NT2/D1 (cell line): ENCODE measurements around the gene STN1.
"Not testable (repeated sequence)": the region's sequence is repeated elsewhere in the genome, so short reads cannot be mapped to it uniquely, and the experiment has no call there.

ENCODE experiments used
- DNase-seq: peaks from one replicate; pipeline ENCODE4 v3.0.0-alpha.2; 2011; ENCODE audit warnings: low read depth, low spot score
- H3K27me3 ChIP-seq: 2 replicates; pipeline ENCODE4 v1.6.0; 2011; ENCODE audit warnings: mild to moderate bottlenecking; ENCODE audit not compliant: insufficient read length, insufficient read depth
- H3K36me3 ChIP-seq: 2 replicates; pipeline ENCODE4 v1.6.1; 2011; ENCODE audit warnings: mild to moderate bottlenecking, low read length, mixed read lengths; ENCODE audit not compliant: insufficient read depth, insufficient read length
- H3K4me1 ChIP-seq: 2 replicates; pipeline ENCODE4 v1.5.1; 2011; ENCODE audit not compliant: insufficient read depth, insufficient read length
- H3K4me3 ChIP-seq: 2 replicates; pipeline ENCODE4 v1.5.1; 2011; ENCODE audit warnings: low read depth; ENCODE audit not compliant: insufficient read length
- H3K9ac ChIP-seq: 2 replicates; pipeline ENCODE4 v1.6.0; 2011; ENCODE audit warnings: low read depth; ENCODE audit not compliant: insufficient read length
- H3K9me3 ChIP-seq: 2 replicates; pipeline ENCODE4 v1.5.1; 2011; ENCODE audit warnings: mild to moderate bottlenecking, low read length; ENCODE audit not compliant: insufficient read depth
- SUZ12 ChIP-seq: IDR thresholded peaks from 2 replicates; pipeline ENCODE4 v1.6.1; 2011; ENCODE audit not compliant: insufficient read length, insufficient read depth; ENCODE audit errors: extremely low read depth
- YY1 ChIP-seq: IDR thresholded peaks from 2 replicates; pipeline ENCODE4 v1.6.1; 2011; ENCODE audit not compliant: insufficient read length, insufficient read depth
- ZNF274 ChIP-seq: IDR thresholded peaks from 2 replicates; pipeline ENCODE4 v1.6.1; 2011; ENCODE audit warnings: mild to moderate bottlenecking, low read depth, low read length

Gene STN1

DNA sequence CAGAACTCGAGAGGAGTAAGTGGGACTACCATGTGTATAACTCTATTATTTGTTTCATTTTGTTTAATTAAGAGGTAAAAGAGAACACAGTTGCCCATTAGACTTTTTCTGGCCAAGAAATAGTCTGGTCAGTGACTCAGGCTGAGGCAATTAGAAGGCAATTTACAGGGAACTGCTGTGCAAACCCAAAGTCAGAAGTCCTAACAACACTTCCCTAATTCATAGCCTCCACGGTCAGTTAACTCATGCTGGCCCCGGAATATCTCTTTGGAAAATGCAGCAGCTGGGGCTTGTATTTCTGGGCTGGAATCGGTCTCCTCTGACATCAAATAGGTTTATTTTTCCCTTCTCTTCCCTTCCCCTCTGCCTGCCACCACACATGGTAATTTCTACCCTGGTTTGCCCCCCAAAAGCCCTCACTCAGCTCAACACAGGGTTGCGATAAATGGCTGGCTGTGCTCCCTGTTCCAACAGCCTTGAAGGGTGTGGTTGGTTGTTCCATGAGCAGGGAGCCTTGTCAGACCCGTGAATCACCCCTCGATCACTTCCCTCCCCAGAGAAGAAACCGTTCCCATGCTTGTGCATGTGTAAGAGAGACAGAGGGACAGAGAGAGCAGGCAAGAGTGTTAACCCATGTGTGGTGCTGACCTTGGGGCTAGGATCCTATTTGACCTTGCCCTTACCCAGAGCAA lies 68.0 kb downstream of the STN1 start:
- DNase-seq: no peak
- Histone ChIP-seq H3K9ac (no peak overlapping the region), H3K27me3 (peaks cover 20% of the 10 kb centered on the region), H3K9me3 (no peaks in the 10 kb centered on the region), H3K4me1 (peaks cover 4% of the 10 kb centered on the region), H3K4me3 (no peak overlapping the region), H3K36me3 (peaks cover 4% of the 10 kb centered on the region)
- TF ChIP-seq YY1 (no peak), SUZ12 (no peak), ZNF274 (no peak)

DNA sequence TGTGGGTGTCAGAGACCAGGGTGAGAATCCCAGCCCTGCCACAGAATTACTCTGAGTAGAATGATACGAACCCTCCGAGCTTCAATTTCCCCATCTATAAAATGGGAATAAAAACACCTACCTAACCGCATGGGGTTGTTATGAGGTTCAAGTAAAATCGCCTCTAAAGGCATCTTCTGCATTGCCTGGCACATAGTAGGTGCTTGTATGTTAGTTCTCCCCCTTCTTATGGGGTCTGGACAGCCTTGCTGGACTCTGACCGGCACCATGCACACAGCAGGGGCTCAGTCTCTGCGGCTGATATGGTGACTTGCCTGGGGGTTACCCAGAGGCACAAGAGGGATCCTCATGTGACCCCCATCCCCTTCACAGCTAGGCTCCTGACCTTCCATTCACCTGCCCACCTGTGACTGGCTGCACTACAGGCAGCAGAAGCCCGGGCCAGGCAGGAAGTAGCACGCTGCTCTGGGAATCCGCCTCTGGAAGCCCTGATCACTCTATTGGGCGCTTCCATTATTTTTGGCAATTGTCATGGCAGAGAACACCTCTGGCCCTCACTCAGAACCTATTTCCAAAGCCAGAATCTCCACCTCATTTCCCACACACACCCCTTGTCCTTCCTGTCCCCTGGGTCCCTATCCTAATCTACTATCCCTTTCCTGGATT lies 68.6 kb downstream of the STN1 start:
- no peak for DNase-seq
- Histone ChIP-seq H3K9ac (no peak overlapping the region), H3K9me3 (no peaks in the 10 kb centered on the region), H3K36me3 (peaks cover 4% of the 10 kb centered on the region), H3K4me3 (no peak overlapping the region), H3K4me1 (peaks cover 4% of the 10 kb centered on the region), H3K27me3 (peaks cover 17% of the 10 kb centered on the region)
- TF ChIP-seq ZNF274 (no peak), YY1 (no peak), SUZ12 (no peak)

DNA sequence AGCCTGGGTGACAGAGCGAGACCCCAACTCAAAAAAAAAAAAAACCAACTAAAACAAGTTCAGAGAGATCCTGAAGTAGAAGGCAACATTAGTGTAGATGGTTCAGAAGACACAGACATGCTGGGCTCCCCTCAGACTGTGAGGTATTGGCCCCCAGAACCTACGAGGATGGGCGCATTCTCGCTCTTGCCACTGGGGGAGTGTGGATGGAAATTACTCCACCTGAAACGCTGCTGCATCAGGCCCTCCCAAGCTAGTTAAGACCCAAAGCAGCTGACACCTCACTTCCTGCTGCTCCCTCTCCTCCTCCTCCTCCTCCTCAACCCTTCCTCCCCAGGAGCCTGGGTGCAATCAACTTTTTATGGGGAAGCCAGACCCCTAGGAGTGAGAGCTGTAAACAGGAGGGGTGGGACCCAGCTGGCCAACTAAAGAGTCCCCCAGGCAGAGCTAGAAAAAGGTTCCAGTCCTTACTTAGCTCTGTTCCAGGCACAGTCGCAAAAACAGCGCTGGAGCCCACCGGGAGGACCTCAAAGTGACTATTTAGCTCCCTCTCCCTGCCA lies 70.0 kb downstream of the STN1 start:
- TF ChIP-seq YY1 (no peak), SUZ12 (no peak), ZNF274 (no peak)
- Histone ChIP-seq H3K4me1 (peaks cover 2% of the 10 kb centered on the region), H3K36me3 (peaks cover 4% of the 10 kb centered on the region), H3K27me3 (peaks cover 3% of the 10 kb centered on the region), H3K4me3 (no peak overlapping the region), H3K9me3 (no peaks in the 10 kb centered on the region), H3K9ac (no peak overlapping the region)
- DNase-seq: no peak

DNA sequence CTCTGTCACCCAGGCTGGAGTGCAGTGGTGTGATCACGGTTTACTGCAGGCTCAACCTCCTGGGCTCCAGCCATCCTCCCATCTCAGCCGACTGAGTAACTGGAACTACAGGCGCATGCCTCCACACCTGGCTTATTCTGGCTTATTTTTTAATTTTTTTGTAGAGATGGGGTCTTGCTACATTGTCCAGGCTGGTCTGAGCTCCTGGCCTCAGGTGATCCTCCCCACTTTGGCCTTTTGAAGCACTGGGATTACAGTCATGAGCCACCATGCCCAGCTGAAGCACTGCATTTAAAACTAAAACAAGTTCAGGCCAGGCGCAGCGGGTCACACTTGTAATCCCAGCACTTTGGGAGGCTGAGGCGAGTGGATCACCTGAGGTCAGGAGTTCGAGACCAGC lies 70.6 kb downstream of the STN1 start:
- H3K4me1 ChIP-seq: peaks cover 2% of the 10 kb centered on the region
- no peak overlapping the region for H3K4me3 ChIP-seq
- no peak for DNase-seq
- H3K9me3 ChIP-seq: no peaks in the 10 kb centered on the region
- H3K9ac ChIP-seq: no peak overlapping the region
- TF ChIP-seq ZNF274 (no peak), YY1 (no peak), SUZ12 (no peak)
- H3K27me3 ChIP-seq: no peaks in the 10 kb centered on the region
- peaks cover 4% of the 10 kb centered on the region for H3K36me3 ChIP-seq

DNA sequence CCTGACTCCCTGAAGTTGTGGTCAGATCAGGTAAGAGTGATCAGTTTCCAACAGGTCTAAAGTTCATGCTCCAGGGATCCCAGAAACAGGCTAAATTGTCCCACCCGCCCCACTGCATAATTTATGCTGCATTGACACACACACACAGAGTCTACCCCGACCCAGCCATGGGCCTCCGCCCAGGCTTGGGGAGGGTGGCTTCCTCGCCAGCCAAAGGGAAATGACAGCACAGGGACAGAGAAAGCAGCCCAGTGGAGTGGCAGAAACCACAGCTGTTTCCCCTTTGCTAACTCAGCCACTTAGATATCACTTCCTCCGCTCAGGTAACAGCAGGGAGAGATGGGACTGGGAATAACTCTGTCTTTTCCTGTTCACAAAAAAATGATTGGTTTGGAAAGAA lies 72.0 kb downstream of the STN1 start:
- H3K27me3 ChIP-seq: no peaks in the 10 kb centered on the region
- no peak for DNase-seq
- no peaks in the 10 kb centered on the region for H3K36me3 ChIP-seq
- no peaks in the 10 kb centered on the region for H3K9me3 ChIP-seq
- no peak overlapping the region for H3K9ac ChIP-seq
- H3K4me3 ChIP-seq: no peak overlapping the region
- H3K4me1 ChIP-seq: peaks cover 5% of the 10 kb centered on the region
- TF ChIP-seq SUZ12 (no peak), ZNF274 (no peak), YY1 (no peak)

DNA sequence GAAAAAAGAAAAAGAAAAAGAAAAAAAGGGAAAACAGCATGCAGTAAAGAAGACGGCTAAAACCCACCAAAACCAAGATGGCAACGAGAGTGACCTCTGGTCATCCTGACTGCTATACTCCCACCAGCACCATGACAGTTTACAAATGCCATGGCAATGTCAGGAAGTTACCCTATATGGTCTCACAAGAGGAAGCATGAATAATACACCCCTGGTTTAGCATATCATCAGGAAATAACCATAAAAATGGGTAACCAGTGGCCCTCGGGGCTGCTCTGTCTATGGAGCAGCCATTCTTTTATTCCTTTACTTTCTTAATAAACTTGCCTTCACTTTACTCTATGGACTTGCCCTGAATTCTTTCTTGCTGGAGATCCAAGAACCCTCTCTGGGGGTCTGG lies 72.6 kb downstream of the STN1 start:
- DNase-seq, H3K4me3 ChIP-seq, H3K27me3 ChIP-seq, H3K9me3 ChIP-seq, H3K9ac ChIP-seq, H3K4me1 ChIP-seq, H3K36me3 ChIP-seq: not testable (repeated sequence)

GRCh38 chr10:103843854-103844570 lies 74.0 kb downstream of the STN1 start:
- no peaks in the 10 kb centered on the region for H3K36me3 ChIP-seq
- no peak overlapping the region for H3K4me3 ChIP-seq
- TF ChIP-seq YY1 (no peak), ZNF274 (no peak), SUZ12 (no peak)
- H3K9me3 ChIP-seq: no peaks in the 10 kb centered on the region
- no peaks in the 10 kb centered on the region for H3K27me3 ChIP-seq
- no peak for DNase-seq
- H3K4me1 ChIP-seq: peaks cover 11% of the 10 kb centered on the region
- no peak overlapping the region for H3K9ac ChIP-seq
